ENCODE data around the gene ANKRA2.

Gene ANKRA2

DNA sequence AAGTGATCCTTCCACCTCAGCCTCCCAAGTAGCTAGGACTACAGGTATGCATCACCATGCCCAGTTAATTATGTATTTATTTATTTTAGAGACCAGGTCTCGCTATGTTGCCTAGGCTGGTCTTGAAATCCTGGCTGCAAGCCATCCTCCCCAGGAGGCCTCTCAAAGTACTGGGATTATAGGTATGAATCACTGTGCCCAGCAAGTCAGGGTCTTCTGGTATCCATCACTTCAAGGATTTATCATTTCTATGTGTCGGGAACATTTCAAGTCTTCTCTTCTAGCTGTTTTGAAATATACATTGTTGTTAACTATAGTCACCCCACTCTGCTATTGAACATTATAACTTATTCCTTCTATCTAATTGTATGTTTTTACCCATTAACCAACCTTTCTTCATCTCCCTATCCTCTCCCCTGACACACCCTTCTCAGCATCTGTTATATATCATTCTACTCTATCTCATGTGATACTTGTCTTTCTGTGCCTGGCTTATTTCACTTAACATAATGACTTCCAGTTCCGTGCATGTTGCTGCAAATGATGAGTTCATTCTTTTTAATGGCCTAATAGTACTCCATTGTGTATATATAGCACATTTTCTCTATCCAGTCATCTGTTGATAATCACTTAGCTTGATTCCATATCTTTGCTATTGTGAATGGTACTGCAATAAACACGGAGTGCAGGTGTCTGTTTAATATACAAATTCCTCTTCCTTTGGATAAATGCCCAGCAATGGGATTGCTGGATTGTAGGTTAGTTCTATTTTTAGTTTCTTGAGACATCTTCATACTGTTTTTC, 26.5 kb upstream of the ANKRA2 start:
- DNase-seq, result peak; percentile 26
- H3K27me3 ChIP-seq (replicated peaks), result no peaks in the 10 kb centered on the region
- H3K27ac ChIP-seq, result peak overlapping the region; percentile 21
- H3K36me3 ChIP-seq (replicated peaks), result no peaks in the 10 kb centered on the region
- in situ Hi-C loops (cut with HindIII; ENCODE audit: low pct_ligation_motif_present, low sequenced_read_pairs), result loop anchor here (25.0 kb wide), 1 partner anchor 195 kb away; no protein-coding TSS in a partner anchor
- TF ChIP-seq, protein P1, sequence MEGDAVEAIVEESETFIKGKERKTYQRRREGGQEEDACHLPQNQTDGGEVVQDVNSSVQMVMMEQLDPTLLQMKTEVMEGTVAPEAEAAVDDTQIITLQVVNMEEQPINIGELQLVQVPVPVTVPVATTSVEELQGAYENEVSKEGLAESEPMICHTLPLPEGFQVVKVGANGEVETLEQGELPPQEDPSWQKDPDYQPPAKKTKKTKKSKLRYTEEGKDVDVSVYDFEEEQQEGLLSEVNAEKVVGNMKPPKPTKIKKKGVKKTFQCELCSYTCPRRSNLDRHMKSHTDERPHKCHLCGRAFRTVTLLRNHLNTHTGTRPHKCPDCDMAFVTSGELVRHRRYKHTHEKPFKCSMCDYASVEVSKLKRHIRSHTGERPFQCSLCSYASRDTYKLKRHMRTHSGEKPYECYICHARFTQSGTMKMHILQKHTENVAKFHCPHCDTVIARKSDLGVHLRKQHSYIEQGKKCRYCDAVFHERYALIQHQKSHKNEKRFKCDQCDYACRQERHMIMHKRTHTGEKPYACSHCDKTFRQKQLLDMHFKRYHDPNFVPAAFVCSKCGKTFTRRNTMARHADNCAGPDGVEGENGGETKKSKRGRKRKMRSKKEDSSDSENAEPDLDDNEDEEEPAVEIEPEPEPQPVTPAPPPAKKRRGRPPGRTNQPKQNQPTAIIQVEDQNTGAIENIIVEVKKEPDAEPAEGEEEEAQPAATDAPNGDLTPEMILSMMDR (IDR thresholded peaks at IDR 0.05; ENCODE audit: low read depth, low read length, missing control alignments), result no peak
- H3K4me3 ChIP-seq (ENCODE audit: low read depth, low read length), result no peak overlapping the region

DNA sequence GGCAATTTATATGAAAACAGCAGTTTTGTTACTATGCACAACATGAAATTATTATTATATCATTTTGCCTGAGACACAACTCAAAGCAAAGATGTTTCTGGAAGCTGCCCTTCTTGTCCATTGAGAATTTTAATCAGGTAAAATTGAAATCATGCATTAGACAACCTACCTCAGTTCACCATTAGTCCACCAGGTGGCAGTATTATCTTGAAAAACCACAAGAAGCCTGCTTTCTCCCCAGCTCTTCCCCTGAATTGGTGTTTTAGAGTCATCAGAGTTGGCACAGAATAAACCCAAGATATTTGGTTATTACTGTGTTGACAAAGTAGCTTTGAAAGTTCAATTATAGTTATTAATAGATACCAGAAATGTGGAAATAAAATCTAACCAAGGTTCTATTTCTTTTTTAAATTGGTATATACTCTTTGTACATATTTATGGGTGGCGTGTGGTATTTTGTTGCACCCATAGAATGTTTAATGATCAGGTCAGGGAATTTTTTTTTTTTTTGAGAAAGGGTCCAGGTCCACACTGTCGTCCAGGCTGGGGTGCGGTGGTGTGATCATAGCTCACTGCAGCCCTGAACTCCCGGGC, 25.8 kb upstream of the ANKRA2 start:
- Histone ChIP-seq H3K4me3 (ENCODE audit: low read depth, low read length) (no peak overlapping the region), H3K27me3 (replicated peaks) (no peaks in the 10 kb centered on the region), H3K27ac (no peak overlapping the region), H3K36me3 (replicated peaks) (no peaks in the 10 kb centered on the region)
- in situ Hi-C loops (cut with HindIII; ENCODE audit: low pct_ligation_motif_present, low sequenced_read_pairs), result loop anchor here (25.0 kb wide), 1 partner anchor 196 kb away; no protein-coding TSS in a partner anchor
- TF ChIP-seq, protein P1 (IDR thresholded peaks at IDR 0.05; ENCODE audit: low read depth, low read length, missing control alignments), result peak; percentile 68
- DNase-seq, result peak; percentile 84

GRCh38 chr5:73587923-73588322, 22.5 kb upstream of the ANKRA2 start:
- no peak for DNase-seq
- Histone ChIP-seq H3K27me3 (replicated peaks) (no peaks in the 10 kb centered on the region), H3K27ac (no peak overlapping the region), H3K36me3 (replicated peaks) (no peaks in the 10 kb centered on the region), H3K4me3 (ENCODE audit: low read depth, low read length) (no peak overlapping the region)
- in situ Hi-C loops (cut with HindIII; ENCODE audit: low pct_ligation_motif_present, low sequenced_read_pairs), result loop anchor here (25.0 kb wide), 1 partner anchor 199 kb away; no protein-coding TSS in a partner anchor
- TF ChIP-seq, protein P1 (IDR thresholded peaks at IDR 0.05; ENCODE audit: low read depth, low read length, missing control alignments), result no peak

DNA sequence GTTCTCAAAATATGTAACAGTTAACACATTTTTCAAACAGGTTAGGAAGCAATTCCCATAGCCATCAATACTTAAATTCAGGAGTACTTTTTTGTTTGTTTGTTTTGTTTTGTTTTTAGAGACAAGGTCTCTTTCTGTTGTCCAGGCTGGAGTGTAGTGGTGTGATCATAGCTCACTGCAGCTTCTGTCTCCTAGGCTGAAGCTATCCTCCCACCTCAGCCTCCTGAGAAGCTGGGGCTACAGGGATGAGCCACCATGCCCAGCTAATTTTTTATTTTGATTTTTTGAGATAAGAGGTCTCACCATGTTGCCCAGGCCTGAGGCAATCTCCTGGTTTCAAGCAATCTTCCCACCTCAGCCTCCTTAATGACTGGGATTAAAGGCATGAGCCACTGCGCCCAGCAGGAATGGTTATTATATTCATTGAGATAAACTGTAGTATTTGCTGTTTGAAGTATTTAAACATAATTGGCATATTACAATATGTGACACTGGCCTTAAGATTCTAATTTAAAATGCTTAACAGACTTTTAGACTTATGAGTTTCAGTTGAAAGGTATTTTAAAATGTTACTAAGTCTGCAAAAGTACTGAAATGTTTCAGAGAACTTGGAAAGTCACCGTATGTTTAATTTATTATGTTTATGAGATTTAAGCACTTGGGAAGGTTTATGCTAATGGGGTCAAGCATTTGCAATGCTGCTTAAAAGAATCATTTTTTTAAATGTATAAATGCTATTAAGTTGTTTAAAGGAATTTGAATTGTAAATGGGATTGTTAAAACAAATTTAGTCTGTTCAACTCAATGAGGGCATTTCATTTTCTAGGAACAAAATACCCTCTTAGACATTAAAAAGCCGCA, 17.1 kb upstream of the ANKRA2 start:
- TF ChIP-seq, protein P1 (IDR thresholded peaks at IDR 0.05; ENCODE audit: low read depth, low read length, missing control alignments), result no peak
- Histone ChIP-seq H3K36me3 (replicated peaks) (peaks cover 19% of the 10 kb centered on the region), H3K27me3 (replicated peaks) (no peaks in the 10 kb centered on the region), H3K27ac (no peak overlapping the region), H3K4me3 (ENCODE audit: low read depth, low read length) (no peak overlapping the region)
- no peak for DNase-seq
- in situ Hi-C loops (cut with HindIII; ENCODE audit: low pct_ligation_motif_present, low sequenced_read_pairs), result loop anchor here (25.0 kb wide), 1 partner anchor 205 kb away; no protein-coding TSS in a partner anchor

GRCh38 chr5:73565969-73566547, 619 bp upstream of the ANKRA2 start:
- Histone ChIP-seq H3K4me3 (ENCODE audit: low read depth, low read length) (peak overlapping the region; percentile 96), H3K36me3 (replicated peaks) (peaks cover 7% of the 10 kb centered on the region), H3K27me3 (replicated peaks) (no peaks in the 10 kb centered on the region), H3K27ac (peak overlapping the region; percentile 82)
- TF ChIP-seq, protein P1 (IDR thresholded peaks at IDR 0.05; ENCODE audit: low read depth, low read length, missing control alignments), result no peak
- DNase-seq, result no peak
- in situ Hi-C loops (cut with HindIII; ENCODE audit: low pct_ligation_motif_present, low sequenced_read_pairs), result no loop called here
